CD4-positive, alpha-beta T cell treated with Interferon alpha-2 for 1 hour (primary cell): ENCODE measurements around the gene C6orf89.
A peak's percentile ranks its signal among the peaks of the same experiment; 100 is the strongest.
"Not testable (repeated sequence)": the region's sequence is repeated elsewhere in the genome, so short reads cannot be mapped to it uniquely, and the experiment has no call there.

Source experiments
- DNase-seq, 2 donors: peaks; one replicate each; pipeline ENCODE4 v3.0.0-alpha.2; 2020 to 2022

C6orf89 gene

DNA sequence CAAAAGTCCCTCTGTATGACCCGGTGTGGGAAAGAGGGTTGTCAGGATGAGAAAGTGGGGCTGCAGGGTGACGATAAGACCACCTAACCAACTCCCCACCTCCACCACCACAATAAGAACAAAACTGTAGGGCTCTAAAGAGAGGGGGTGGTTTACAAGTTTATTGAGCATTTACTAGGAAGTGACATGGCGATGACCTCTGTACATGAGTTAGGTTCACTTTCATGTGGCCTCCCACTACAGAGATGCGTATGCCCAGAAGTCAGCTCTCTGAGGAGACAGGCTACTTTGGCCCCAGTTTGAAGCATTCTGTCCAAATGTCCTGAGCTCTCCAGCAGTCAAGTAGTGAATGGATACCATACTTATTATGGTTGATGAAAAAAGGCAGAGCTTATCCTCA, 40.1 kb downstream of the C6orf89 start:
- DNase-seq = no peak

DNA sequence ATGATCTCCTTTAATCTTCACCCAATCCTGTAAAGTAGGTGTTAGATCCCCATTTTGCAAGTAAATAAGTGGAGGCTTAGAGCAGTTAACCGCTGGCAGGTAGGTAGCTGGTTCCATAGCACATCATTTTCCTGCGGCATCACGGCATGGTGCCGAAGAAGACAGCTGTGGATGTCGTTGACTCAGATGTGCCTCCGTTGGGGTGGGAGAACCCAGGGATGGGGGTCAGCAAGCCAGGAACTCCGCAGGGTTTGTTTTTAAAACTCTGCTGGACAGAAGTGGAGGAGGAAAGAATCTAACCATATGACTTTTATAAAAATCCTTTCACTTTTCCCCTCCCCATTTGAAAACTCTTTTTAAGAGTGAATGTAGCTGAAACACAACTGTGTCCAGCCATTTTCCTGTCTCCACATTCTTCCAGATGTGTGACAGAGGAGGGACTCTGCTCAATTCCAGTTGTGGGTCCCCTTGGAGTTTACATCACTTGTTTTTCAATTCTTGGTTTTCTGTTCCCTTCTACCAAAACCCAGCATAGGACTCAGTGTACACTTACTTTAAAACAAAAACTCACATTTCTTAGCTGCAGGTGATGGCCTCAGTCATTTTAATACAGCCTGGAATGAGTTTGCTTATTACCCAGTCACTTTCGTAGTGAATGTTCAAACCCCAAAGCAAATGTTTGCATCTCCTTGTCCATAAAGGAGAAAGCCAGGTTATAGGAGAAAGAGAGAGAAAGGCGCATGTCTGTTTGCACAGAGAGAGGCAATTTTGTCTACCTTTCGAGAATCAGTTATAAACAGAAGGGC, 41.2 kb downstream of the C6orf89 start:
- DNase-seq = no peak

DNA sequence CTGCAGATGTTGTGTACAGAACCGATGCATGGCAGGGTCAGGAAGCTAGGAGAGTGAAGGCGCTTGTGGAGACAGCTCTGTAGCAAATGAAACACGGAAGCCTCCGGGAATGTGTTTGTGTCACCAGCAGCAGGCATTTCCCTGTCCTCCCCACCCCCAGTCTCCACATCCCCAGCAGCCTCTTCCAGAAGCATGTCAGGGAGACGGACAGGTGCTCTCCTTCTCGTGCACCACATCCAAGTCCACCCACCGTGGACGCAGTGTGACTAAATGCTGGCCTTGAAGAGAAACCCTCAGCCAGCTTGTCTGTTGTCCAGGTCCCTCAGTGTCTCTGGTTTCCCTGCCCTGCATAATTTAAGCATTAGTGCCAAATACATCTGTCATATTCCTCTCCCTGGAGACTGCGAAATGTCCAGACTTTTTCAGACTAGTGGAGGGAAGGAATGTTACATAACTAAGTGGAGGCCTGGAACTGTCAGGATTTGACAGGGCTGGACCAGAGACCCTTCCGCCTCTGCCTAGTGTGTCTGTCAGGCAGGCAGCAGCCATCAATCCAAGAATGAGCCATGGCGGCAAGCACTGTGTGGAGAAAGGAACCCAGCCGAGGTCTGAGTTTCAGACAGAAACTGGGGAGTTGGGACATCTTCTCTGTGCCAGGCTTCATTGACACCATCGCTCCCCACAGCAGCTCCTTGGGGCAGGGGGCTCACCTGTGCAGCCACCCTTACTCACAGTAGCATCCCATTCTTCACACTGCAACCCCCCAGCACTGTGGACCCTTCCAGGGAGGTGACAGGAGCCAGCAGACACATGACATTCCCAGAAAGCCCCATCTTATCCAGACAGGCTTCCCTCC, 42.2 kb downstream of the C6orf89 start:
- DNase-seq = no peak

DNA sequence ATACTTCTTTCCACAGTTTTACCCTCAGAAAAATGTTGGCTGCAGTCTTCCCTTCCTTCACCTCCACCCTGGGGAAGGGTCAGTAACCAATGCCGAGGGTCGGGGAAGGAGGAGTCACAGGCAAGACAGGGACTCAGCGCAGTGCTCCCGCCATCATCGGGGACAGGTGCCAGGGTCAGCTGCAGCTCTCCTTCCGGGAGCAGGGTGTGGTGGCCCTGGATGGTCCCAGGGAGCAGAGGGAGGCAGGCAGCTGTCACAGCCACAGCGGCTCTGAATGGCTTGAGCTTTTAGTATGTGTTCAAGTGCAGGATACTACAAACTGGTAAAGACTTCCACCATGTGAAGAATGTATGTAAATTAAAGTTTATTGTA, 42.8 kb downstream of the C6orf89 start:
- DNase-seq = no peak

DNA sequence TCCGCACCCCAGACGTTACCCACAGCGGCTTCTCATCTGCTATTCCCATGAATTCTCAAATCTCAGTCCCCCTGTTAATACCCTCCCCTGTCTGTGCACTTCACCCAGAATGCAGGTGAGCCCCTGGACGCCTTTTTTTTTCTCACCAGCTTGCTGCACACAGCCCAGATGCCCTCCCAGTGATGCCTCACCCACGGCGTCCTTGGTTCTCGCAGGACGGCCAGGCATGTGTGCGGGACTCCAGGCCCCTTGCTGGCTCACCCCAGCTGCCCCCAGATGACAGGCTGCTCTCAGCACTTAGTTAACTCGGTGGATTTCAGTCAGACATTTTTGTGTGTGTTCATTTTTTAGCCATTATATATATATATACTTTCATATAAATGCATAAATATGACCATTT, 43.4 kb downstream of the C6orf89 start:
- DNase-seq = no peak

DNA sequence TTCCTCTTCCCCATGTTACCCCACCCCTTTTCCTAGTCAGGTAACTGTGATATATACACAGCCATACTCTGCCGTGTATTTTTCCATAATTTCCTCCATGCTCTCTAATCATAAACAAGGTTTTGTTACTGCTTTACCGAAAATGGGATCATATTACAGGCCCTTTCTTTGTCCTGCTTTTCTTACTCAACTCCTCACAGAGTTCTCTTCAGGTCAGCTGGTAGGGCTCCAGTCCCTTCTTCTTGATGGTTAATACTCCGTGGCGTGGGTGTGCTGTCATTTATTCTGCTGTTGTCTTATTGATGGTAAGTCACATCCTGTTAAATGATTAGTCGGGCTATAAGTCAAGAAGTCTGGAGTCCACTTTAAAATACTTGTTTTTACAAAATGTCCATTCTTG, 43.9 kb downstream of the C6orf89 start:
- DNase-seq = no peak

DNA sequence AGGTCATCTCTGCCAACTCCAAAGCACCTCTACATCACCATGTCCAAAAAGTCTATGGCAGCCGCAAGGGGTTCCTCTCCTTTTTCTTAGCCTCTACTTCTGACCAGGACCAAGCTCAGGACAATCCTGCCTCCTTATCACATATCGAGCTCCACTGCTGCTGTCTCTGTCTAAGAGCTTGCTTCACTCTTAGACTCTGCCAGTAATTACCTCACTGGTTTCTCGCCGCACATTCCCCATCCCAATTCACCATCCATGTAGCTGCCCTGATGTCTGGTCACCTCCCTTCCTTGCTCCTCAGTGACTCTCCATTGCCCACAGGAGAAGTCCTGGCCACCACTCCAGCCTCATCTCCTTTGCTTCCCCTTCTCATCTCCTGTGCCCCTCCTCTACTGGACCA, 44.7 kb downstream of the C6orf89 start:
- no peak for DNase-seq

DNA sequence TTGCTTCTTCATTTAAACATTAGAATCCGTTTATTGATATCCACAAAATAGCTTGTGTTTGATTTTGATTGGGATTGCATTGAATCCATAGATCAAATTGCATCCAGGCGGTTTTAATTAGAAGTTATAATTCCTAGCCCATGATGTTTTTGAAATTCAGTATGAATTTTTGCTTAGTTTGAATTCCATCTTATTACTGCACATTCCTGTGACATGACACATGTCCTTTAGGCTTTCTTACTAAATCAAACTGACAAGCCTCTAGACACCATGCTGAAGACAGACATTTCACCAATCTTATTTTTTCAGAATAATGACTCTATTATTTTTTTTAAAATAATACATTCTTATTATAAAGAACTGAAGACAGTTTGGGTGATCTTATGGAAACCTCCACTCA, 47.4 kb downstream of the C6orf89 start:
- no peak for DNase-seq

DNA sequence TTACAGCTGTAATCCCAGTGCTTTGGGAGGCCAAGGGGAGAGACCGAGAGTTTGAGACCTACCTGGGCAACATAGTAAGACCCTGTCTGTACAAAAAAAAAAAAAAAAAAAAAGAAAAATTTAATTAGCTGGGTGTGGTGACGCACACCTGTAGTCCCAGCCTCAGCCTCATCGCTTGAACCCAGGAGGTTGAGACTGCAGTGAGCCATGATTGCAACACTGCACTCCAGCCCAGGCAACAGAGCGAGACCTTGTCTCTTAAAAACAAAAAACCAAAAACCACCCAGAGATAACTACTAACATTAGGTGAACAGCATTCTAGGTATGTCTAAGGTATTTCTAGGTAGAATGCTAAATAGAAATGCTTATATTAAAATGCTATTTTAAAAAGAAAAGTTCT, 47.8 kb downstream of the C6orf89 start:
- no peak for DNase-seq

DNA sequence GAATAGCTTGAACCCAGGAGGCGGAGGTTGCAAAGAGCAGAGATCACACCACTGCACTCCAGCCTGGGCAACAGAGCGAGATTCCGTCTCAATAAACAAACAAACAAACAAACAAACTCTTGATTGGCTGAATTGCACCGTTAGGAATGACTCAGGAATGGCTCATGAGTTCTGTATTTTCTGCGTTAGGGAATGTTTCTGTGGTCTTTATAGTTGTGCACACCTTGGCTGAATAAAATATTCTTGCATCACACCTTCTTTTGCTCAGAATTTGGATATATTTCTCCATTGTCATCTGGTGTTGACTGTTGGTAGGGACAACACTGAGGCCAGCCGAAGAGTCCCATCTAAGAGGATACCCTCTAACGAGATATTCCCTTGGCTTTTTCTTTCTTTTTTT, 49.1 kb downstream of the C6orf89 start:
- DNase-seq = no peak

DNA sequence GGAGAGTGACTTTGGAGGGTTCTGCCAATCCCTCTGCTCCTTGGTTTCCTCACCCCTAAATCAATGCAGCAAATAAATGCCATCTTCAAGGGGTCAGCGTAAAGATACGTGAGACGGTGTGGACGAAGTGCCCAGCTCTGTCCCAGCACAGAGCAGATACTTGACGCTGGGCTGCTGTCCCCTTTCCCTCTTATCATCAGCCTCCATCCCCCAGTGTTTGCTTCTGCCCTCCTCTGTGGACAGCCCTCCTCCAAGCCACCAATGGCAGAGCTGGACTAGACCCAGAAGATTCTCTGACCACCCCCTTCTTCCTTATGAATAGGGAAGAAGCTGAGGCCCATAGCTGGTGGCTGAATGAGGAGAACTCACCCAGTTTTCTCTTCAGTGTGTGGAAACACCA, 51.1 kb downstream of the C6orf89 start:
- no peak for DNase-seq

DNA sequence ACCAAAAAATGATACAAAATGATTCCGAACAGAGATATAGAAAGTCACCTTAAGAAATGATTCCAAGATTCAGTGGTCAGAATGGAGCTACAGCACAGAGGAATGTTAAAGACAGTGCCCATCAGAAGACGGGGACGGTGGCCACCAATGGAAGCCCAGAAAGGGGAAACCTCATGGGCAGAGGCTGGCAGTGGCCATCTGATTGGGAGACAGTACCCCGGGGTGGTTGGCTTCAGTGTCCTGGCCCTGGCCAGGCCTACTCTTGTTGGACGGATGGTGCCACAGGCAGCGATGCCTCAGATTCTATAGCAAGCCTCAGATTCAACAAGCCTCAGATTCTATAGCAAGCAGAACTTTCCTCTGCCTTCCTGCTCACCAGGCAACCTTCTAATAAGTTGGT, 52.1 kb downstream of the C6orf89 start:
- no peak for DNase-seq

DNA sequence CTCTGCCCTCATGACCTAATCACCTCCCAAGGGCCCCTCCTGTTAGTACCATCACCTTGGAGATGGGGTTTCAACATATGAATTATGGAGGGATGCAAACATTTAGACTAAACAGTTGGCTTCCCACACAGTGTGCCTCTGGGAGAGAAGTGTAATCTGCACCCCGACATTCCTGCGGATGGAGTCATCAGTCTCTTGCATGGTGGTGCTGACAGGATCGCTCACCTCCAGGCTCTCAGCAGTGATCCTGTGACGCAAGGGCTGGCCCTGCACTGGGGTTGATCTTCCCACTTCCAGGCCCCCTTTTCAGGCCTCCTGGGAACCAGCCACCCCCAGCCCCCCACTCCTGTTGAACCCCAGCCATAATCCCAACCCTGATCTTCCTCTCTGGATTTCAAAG, 52.8 kb downstream of the C6orf89 start:
- no peak for DNase-seq

DNA sequence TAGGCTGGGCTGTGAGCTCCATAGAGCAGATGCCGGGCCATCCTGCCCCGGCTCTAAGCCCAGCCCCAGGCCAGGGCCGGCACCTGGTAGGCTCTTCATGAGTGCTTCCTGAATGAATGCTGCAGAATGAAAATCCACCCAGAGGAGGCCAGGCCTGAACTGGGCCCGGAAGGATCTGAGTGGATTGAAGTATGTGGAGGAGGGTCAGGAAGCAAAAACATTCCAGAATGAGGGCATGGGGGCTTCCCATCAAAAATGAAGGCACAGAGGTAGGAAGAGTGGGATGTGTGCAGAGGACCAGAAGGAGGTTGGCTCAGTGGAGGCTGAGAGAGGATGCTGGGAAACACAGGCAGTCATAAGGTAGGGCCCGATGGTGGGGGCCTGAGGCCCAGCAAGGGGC, 53.3 kb downstream of the C6orf89 start:
- not testable (repeated sequence) for DNase-seq

DNA sequence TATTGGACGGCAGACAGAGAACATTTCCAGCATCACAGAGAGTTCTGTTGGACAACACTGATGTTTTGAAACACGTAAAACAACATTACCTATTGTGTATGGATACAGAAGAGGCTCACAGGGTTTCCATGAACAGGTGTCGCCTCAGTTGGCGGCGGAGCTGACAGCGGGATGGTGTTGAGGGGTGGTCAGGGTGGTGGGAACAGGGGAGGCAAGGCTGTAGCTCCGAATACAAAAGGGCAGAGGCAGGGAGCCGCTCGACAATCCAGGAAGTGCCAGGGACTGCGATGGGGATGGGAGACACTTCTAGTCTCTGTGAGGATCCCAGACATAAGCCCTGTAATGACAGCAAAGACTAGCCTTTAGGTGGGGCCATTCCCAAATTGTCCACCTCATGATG, 54.3 kb downstream of the C6orf89 start:
- DNase-seq = no peak

DNA sequence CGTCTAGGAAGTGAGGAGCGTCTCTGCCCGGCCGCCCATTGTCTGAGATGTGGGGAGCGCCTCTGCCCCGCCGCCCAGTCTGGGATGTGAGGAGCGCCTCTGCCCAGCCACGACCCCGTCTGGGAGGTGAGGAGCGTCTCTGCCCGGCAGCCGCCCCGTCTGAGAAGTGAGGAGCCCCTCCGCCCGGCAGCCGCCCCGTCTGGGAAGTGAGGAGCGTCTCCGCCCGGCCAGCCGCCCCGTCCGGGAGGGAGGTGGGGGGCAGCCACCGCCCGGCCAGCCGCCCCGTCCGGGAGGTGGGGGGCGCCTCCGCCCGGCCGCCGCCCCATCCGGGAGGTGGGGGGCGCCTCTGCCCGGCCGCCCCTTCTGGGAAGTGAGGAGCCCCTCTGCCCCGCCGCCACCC, 55.8 kb downstream of the C6orf89 start:
- not testable (repeated sequence) for DNase-seq

DNA sequence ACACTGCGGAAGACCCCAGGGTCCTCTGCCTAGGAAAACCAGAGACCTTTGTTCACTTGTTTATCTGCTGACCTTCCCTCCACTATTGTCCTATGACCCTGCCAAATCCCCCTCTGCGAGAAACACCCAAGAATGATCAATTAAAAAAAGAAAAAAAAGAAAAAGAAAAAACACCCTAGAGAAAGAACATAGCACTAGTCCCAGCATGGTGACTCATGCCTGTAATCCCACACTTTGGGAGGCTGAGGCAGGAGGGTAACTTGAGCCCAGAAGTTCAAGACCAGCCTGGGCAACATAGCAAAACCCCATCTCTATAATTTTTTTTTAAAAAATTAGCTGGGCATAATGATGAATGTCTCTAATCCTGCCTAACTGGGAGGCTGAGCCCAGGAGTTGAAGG, 56.6 kb downstream of the C6orf89 start:
- not testable (repeated sequence) for DNase-seq

DNA sequence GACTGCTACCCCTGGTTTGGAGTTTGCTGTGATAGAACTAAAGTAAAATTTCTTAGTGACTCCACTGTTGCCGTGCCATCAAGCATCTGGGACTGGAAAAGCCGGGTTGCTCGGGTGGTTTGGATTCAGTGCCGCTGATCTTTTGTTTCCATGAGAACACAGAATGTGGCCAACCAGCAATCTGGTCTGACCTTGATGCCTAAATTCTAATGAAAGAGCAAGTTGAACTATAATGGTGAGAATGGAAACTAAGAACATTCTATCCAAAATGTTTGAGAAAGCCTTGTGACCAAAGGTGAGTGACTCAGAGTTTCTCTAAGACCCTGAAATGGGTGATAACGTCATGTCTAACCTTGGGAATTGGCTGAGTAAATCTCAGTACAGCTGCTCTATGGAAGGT, 58.9 kb downstream of the C6orf89 start:
- DNase-seq = no peak

DNA sequence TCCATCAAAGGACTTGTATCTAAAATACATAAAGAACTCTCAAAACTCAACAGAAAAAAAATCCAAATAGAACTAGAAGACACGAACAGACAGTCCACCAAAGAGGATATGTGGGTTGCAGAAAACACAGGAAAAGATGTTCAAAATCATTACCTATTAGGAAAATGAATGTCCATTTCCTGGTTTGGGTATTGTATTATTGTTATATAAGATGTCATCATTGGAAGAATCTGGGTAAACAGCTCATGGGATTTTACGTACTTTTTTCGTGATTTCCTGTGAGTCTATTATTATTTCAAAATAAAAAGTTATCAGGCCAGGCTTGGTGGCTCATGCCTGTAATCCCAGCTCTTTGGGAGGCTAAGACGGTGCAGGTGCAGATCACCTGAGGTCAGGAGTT, 59.5 kb downstream of the C6orf89 start:
- no peak for DNase-seq

DNA sequence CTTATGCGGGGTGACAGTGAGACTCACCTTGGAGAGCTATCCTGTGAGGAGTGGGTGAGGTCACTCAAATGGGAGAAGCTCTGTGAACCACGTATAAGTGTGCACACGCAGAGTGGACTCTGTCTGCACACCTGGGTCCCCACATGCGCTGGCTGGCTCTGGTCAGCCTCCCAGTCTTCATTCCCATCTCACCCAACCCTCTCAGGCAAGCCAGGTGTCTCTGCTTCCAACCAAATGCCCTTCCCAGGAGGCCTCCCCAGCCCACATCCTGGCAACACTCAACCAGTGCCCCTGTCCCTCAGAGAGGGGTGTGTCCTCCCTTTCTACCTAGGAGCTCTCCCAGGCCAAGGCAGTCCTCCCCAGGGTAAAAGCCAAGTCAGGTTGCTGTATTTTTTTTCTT, 60.8 kb downstream of the C6orf89 start:
- no peak for DNase-seq

DNA sequence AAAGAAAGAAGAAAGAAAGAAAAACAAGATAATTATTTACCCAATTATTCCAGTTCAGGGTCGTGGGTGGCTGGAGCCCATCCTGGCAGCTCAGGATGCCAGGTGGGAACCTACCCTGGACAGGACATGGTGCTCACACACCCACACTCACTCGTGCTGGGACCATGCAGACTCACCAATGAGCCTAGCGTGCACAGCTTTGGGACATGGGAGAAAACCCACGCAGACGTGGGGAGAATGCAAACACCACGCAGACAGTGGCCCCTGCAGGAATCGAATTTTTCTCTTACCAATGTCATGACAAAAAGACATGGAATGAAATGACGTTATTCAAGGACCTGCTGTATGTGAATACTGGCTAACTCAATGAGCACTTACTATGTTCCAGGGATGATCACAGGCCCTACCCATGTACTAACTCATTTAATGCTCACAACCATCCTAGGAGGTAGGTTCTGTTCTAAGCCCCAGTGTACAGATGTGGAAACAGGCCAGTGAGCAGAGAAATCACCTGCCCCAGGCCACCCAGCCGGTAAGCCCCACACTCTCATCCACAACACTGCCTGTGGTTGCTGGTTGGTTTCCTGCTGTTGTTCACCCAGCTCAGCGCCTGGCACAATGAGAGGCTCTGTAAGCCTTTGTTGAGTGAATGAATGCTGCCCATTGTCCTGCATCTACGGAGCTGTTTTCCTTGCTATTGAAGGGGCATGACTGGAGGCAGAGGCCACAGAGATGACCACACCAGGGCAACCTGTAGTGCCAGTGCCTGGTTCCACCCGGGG, 62.0 kb downstream of the C6orf89 start:
- peak; percentile 15 to 67 for DNase-seq

DNA sequence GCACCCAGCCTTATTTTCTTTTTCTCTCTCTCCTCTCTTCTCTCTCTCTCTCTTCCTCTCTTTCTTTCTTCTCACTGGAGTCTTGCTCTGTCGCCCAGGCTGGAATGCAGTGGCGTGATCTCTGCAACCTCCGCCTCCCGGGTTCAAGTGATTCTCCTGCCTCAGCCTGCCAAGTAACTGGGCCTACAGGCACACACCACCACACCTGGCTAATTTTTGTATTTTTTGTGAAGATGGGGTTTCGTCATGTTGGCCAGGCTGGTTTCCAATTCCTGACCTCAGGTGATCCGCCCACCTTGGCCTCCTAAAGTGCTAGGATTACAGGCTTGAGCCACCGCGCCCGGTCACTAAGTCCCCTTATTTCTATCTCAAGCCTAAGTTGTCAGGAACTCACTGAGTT, 63.3 kb downstream of the C6orf89 start:
- DNase-seq = not testable (repeated sequence)

DNA sequence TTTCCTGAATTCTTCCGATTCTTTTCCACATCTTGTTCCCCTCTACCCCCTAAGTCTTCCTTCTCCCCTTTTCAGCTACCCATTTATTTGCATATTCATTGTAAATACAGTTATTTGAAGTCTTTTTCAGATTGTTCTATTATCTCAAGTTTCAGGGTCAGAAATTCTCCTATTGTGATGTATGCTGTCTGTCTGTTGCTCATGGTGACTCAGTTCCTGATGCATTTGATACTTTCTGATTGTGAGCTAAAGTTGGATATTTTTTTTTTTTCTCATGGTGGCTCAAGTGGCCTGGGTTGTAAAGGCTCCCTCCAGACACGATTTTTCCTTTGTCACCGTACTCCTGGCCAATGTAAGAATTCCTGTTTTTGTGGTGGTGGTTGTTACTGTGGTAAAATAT, 63.9 kb downstream of the C6orf89 start:
- DNase-seq = no peak

DNA sequence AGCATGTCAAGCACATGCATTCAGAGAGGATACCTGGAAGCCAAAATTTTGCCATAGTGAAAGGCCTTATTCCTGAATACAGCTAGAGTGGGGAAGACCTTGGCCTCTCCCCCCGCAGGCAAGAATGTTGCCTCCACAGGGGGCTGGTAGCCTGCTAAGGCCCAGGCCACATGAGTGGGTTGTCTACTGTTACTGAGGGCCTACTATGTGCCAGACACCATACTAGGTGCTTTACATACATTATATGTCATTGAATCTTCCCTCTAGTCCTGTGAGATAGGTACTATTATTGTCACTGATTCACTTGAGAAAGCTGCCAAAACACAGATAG, 68.1 kb downstream of the C6orf89 start:
- no peak for DNase-seq
